Breast epithelium (tissue), 3 donors: ENCODE data around the gene PRELID1.

Experiments
- CTCF ChIP-seq, 3 donors: fragments of 450-650 bp; IDR thresholded peaks; one replicate each; pipeline ENCODE4 v1.5.1; 2016 to 2017; ENCODE audit warnings: antibody characterized with exemption in 3 of 3, mild to moderate bottlenecking in 3 of 3, moderate library complexity in 3 of 3
- POLR2A ChIP-seq: fragments of 450-650 bp; IDR thresholded peaks from one replicate; pipeline ENCODE4 v1.6.1; 2016; ENCODE audit warnings: antibody characterized with exemption, mild to moderate bottlenecking, moderate library complexity

- TF ChIP-seq CTCF (IDR thresholded peaks at IDR 0.05) (no peak), POLR2A (no peak)
Observed at GRCh38 chr5:177301503-177302165, 2.0 kb upstream of the PRELID1 start.
